Measurements from ENCODE around the gene LYL1. TPM values are rescaled to one million over a fixed set of nuclear protein-coding genes. Genes with fewer than 3 reads are reported as not detected.

Gene LYL1
- total and polyA plus RNA-seq, 9 of the 15 experiments (the other 6 are each of a cell fraction or from before 2014, with no cell fraction given), result 1.3 to 266 (median 34.0) TPM

DNA sequence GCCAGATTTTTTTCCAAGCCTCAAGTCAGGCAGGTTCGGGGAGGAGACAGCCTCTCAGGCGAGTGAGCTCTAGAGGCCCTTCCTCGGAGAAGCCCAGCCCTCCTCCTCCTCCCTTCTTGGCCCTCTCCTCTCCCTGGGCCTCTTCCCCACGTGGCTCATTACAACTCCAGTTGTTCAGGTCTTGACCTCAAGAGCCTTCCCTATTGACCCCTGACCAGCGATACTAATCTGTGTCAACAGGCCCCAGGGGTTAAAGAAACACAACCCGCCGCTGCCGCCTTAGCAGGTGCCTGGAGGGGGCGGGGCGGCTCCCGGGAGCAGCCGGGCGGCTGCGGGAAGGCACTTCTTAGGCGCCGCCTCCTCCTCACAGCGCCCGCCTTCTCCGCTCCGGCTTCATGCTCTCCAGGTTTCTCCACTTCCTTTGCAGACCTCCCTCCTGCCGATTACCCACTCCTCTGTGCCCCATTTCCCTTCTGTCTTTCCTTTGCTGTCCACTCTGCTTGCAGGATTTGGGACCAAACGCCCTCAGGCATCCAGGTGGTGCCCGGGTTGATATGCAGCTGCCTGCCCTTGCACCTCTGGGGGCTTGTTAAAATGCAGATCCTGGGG, 51.0 kb downstream of the LYL1 start (continued):
- TF ChIP-seq, protein P1, sequence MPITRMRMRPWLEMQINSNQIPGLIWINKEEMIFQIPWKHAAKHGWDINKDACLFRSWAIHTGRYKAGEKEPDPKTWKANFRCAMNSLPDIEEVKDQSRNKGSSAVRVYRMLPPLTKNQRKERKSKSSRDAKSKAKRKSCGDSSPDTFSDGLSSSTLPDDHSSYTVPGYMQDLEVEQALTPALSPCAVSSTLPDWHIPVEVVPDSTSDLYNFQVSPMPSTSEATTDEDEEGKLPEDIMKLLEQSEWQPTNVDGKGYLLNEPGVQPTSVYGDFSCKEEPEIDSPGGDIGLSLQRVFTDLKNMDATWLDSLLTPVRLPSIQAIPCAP (CRISPR knock-in tag; IDR thresholded peaks at IDR 0.05; ENCODE audit: borderline replicate concordance), result no peak
- TF ChIP-seq, protein P2, sequence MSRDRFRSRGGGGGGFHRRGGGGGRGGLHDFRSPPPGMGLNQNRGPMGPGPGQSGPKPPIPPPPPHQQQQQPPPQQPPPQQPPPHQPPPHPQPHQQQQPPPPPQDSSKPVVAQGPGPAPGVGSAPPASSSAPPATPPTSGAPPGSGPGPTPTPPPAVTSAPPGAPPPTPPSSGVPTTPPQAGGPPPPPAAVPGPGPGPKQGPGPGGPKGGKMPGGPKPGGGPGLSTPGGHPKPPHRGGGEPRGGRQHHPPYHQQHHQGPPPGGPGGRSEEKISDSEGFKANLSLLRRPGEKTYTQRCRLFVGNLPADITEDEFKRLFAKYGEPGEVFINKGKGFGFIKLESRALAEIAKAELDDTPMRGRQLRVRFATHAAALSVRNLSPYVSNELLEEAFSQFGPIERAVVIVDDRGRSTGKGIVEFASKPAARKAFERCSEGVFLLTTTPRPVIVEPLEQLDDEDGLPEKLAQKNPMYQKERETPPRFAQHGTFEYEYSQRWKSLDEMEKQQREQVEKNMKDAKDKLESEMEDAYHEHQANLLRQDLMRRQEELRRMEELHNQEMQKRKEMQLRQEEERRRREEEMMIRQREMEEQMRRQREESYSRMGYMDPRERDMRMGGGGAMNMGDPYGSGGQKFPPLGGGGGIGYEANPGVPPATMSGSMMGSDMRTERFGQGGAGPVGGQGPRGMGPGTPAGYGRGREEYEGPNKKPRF (IDR thresholded peaks at IDR 0.05; ENCODE audit: low read depth, low read length), result no peak
- no peak for TF ChIP-seq ZNF174 (CRISPR knock-in tag; IDR thresholded peaks at IDR 0.05)
- TF ChIP-seq YBX1 (IDR thresholded peaks at IDR 0.05), result no peak
- peak; percentile 91 for TF ChIP-seq FOXJ2 (tag; IDR thresholded peaks at IDR 0.05)
- TF ChIP-seq, protein P3, sequence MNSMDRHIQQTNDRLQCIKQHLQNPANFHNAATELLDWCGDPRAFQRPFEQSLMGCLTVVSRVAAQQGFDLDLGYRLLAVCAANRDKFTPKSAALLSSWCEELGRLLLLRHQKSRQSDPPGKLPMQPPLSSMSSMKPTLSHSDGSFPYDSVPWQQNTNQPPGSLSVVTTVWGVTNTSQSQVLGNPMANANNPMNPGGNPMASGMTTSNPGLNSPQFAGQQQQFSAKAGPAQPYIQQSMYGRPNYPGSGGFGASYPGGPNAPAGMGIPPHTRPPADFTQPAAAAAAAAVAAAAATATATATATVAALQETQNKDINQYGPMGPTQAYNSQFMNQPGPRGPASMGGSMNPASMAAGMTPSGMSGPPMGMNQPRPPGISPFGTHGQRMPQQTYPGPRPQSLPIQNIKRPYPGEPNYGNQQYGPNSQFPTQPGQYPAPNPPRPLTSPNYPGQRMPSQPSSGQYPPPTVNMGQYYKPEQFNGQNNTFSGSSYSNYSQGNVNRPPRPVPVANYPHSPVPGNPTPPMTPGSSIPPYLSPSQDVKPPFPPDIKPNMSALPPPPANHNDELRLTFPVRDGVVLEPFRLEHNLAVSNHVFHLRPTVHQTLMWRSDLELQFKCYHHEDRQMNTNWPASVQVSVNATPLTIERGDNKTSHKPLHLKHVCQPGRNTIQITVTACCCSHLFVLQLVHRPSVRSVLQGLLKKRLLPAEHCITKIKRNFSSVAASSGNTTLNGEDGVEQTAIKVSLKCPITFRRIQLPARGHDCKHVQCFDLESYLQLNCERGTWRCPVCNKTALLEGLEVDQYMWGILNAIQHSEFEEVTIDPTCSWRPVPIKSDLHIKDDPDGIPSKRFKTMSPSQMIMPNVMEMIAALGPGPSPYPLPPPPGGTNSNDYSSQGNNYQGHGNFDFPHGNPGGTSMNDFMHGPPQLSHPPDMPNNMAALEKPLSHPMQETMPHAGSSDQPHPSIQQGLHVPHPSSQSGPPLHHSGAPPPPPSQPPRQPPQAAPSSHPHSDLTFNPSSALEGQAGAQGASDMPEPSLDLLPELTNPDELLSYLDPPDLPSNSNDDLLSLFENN (IDR thresholded peaks at IDR 0.05; ENCODE audit: low read depth in 2 of 2, low read length in 2 of 2), result no peak
- TF ChIP-seq ZNF436 (CRISPR knock-in tag; IDR thresholded peaks at IDR 0.05), result no peak
- 0 out of 2 replicates have a peak, but pooled peaks have one; percentile 38 for TF ChIP-seq SP1 (CRISPR knock-in tag; IDR thresholded peaks at IDR 0.05)
- no peak for TF ChIP-seq GTF2F1 (IDR thresholded peaks at IDR 0.05; ENCODE audit: low read depth, low read length)
- no peak for TF ChIP-seq CBX5 (IDR thresholded peaks at IDR 0.05; ENCODE audit: borderline replicate concordance, low read depth)
- no peak for TF ChIP-seq ZNF282 (CRISPR knock-in tag; IDR thresholded peaks at IDR 0.05)
- 0 out of 2 replicates have a peak, but pooled peaks have one; percentile 48 for TF ChIP-seq DPF2 (IDR thresholded peaks at IDR 0.05)
- peak; percentile 50; the same call in 1 of the 2 replicates for TF ChIP-seq TEAD4 (IDR thresholded peaks at IDR 0.05; ENCODE audit: low read length)
- TF ChIP-seq TEAD4 (CRISPR knock-in tag; IDR thresholded peaks at IDR 0.05; ENCODE audit: borderline replicate concordance), result no peak
- no peak for TF ChIP-seq JUNB (CRISPR knock-in tag; conservative IDR thresholded peaks at IDR 0.05)
- TF ChIP-seq ZBTB17 (CRISPR knock-in tag; IDR thresholded peaks at IDR 0.05), result no peak
- TF ChIP-seq RBBP5 (IDR thresholded peaks at IDR 0.05; ENCODE audit: borderline replicate concordance, insufficient read depth, low read length, poor library complexity, severe bottlenecking), result no peak
- no peak for TF ChIP-seq CBX1 (IDR thresholded peaks at IDR 0.05; ENCODE audit: low read depth)
- TF ChIP-seq ZNF263 (CRISPR knock-in tag; IDR thresholded peaks at IDR 0.05; ENCODE audit: borderline replicate concordance), result peak; percentile 56; the same call in 1 of the 2 replicates
- TF ChIP-seq, protein P4, sequence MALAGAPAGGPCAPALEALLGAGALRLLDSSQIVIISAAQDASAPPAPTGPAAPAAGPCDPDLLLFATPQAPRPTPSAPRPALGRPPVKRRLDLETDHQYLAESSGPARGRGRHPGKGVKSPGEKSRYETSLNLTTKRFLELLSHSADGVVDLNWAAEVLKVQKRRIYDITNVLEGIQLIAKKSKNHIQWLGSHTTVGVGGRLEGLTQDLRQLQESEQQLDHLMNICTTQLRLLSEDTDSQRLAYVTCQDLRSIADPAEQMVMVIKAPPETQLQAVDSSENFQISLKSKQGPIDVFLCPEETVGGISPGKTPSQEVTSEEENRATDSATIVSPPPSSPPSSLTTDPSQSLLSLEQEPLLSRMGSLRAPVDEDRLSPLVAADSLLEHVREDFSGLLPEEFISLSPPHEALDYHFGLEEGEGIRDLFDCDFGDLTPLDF (CRISPR knock-in tag; IDR thresholded peaks at IDR 0.05), result no peak
- no peak for TF ChIP-seq ZC3H8 (IDR thresholded peaks at IDR 0.05)
- TF ChIP-seq MTA3 (IDR thresholded peaks at IDR 0.05; ENCODE audit: borderline replicate concordance), result peak; percentile 70; the same call in 1 of the 2 replicates
- TF ChIP-seq SMAD3 (CRISPR knock-in tag; conservative IDR thresholded peaks at IDR 0.05), result no peak

All from K562 (cell line).